Measurements from ENCODE around the gene PTH2.
"Not testable (repeated sequence)": the region's sequence is repeated elsewhere in the genome, so short reads cannot be mapped to it uniquely, and the experiment has no call there.

The PTH2 gene

GRCh38 chr19:49447485-49448431, 24.5 kb upstream of the PTH2 start:
- DNase-seq, result no peak

DNA sequence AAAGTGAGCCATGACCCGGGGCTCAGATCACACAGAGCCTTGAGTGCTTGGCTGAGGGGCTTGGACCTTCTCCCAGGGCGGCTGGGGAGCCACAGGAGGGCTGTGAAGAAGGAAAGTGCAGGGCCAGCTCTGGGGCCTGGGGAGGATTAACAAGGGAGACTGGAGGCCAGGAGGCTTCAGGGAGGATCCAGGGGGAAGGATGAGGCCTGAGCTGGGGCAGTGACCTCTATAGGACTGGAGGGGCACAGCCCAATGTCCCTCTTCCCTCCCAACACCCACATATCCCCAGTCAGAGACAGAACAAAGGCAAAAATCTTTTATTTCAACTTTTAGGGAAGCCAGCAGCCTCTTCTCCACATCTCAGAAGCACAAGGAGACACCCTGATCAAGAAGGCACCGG, 22.8 kb upstream of the PTH2 start:
- DNase-seq, result no peak

DNA sequence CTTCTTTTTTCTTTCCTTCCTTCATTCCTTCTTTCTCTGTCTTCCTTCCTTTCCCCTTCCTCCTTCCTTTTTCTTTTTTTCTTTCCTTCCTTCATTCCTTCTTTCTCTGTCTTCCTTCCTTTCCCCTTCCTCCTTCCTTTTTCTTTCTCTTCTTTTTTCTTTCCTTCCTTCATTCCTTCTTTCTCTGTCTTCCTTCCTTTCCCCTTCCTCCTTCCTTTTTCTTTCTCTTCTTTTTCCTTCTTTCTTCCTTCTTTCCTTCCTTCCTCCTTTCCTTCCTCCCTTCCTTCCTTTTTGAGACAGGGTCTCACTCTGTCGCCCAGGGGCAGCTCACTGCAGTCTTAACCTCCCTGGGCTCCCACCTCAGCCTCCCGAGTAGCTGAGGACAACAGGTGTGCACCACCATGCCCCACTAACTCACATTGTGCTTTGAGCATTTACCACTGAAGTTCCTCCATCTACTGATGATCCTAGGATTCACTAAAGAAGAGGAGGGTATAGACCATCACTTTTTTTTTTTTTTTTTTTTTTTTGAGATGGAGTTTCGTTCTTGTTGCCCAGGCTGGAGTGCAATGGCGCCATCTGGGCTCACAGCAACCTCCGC, 21.0 kb upstream of the PTH2 start:
- DNase-seq, result not testable (repeated sequence)

DNA sequence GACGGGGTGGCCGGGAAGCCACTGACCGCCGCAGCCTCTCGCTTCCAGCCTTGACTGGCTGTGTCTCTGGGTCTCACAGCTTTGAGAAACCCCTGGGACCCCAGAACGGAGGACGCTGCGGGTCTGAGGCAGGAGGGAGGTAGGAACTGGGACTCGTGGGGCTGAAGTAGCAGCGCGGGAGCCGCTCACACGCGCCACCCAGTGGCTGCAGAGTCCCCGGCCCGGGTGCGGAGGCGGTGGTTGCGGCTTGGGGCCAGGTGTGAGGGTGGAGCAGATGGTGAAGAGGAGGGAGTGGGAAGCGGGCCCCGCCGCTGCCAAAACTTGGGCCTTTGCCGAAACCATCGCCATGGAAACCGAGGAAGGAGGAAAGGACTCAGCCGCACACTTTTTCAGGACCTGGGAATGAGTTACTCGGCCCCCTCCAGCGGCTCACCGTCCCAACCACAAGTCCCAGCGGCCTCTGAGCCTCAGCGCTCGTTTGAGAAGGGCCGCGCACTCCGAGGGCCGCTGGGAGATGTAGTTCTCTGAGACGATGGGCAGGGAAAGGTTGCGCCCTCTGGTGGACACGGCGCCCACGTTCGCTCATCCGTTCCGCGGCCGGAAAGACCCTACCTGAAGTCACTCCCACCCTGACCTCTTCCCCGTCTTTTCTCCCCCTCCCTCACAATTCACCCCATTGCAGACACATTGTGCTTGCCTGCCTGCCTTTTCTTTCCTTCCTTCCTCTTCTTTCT, 20.3 kb upstream of the PTH2 start:
- peak; percentile 99 for DNase-seq

- peak; percentile 77 for DNase-seq
These were observed 19.6 kb upstream of the PTH2 start for GRCh38 chr19:49442771-49443365.

- DNase-seq, result no peak
These were observed 19.1 kb upstream of the PTH2 start for GRCh38 chr19:49442354-49442753.

DNA sequence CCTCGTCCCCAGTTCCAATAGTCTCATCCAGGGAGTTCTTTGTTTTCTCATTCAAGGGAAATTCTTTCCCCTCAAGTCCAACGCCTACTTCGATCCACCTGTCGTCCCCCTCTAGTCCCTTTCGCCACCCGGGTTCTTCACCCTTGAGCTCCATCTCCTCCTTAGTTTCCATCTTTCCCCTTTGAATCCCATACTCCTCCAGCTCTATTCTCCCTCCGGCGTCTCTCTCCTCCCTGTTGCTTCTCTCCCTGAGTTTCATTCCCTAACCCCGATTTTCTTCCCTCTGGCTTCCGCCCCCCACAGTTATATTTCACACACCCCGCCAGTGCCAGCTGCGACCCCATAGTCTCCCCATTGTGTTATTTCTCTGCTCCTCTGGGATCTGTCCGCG, 18.7 kb upstream of the PTH2 start:
- DNase-seq, result no peak

DNA sequence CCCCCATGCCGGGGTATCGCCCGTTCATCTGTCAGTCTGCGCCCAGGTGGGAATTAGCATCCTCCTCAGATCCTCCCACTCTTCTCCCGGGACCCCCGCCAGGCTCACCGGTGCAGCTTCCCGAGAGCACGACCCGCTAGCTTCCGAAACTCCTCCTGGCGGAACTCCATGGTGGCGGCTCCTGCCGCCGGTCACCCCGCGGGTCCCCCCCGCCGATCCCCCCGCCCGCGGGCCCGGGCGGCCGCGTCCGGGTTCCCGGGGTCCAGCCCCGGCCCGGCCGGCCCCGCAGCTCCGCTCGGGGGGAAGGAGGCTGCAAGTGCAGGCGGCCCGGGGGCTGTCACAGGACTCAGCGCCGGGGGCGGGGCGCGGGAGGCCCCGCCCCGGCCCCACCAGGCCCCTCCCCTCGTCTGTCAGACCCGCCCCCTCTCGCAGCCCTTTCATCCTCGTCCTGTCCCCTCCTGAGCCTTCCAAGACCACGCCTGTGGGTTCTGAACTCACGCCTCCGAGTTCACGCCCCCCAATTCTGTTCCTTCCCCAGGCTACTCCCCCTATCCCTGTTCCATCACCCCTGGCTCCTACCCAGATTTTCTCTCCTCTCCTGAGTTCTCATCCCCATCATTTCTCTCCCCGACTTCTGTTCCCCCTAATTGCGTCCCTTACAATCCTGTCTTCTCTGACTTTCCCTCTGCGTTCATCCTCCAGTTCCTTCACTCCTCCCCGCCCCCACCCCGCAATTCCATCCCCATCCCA, 18.1 kb upstream of the PTH2 start, which contains the start of gene SLC17A7:
TSS of gene SLC17A7 (minus strand) at position 318 of the 750 bp plus-strand sequence. CDS start at position 170, 148 bp downstream.
- no peak for DNase-seq

GRCh38 chr19:49440439-49441209, 17.4 kb upstream of the PTH2 start:
- DNase-seq, result no peak

DNA sequence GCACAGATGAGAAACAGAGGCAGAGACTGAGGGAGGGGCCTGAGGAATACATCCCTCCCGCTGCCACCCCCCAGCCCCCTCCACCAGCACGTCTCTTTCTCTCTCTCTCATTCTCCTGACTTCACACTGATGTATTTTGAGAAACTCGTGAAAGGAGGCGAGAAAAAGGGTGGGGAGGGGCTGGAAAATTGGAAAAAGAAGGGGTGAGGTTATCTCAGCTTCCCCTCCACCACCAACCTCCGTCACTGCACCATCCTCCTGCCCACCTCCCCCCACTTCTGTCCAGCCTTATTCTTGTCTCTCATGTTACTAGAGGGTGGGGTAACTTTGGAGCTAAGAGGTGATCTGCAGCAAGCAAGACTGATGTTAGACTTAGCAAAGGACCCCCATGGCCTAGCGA, 16.6 kb upstream of the PTH2 start:
- DNase-seq, result no peak

DNA sequence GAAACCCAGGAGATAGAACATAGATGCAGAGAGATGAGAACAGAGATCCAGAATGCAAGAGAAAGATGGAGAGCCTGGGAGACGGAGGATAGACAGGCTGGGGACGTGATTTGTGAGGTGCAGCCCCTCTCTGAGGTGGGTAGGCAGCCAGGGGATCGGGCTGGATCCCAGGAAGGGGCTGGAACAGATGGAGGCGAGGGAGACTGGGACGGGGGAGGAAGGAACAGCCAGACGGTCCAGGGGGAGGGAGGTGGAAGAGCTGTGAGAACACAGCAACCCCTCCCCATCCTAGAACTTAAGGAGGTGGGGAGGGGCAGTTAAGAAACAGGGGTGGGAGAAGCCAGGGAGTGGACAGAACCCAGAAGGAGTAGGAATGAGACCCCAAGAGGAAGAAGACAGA, 15.0 kb upstream of the PTH2 start:
- no peak for DNase-seq

DNA sequence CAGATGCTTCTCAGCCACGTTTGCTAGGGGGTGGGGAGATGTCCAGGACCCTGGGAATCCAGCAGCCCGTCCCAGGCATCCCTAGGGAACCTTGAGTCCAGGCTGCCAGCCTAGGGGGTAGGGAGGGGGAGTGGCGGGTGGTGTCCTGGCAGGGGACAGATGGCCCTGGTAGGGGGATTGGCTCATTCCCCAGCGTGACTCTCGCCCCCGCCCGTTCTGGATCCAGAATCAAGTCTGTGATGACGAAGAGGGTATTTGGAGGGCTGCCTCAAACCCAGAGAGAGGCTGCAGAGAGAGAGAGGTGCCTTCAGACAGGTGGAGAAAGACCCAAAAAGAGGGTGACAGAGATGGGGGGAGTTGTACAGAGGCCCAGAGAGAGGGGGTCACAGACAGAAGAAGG, 14.0 kb upstream of the PTH2 start:
- DNase-seq, result no peak

- DNase-seq, result peak; percentile 78
These were observed 13.3 kb upstream of the PTH2 start for GRCh38 chr19:49436381-49437017.

DNA sequence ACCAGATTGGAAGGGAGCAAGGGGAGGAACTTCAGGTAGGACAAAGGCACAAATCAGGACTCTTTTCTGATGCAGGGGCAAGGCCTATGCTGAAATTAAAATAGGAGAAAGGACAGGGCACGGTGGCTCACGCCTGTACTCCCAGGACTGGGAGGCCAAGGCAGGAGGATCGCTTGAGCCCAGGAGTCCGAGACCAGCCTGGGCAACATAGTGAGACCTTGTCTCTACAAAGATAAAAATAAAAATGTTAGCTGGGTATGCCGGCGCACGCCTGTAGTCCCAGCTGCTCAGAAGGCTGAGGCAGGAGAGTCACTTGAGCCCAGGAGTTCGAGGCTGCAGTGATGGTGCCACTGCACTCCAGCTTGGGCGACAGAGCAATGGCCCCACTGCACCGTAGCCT, 12.4 kb upstream of the PTH2 start:
- DNase-seq, result no peak

DNA sequence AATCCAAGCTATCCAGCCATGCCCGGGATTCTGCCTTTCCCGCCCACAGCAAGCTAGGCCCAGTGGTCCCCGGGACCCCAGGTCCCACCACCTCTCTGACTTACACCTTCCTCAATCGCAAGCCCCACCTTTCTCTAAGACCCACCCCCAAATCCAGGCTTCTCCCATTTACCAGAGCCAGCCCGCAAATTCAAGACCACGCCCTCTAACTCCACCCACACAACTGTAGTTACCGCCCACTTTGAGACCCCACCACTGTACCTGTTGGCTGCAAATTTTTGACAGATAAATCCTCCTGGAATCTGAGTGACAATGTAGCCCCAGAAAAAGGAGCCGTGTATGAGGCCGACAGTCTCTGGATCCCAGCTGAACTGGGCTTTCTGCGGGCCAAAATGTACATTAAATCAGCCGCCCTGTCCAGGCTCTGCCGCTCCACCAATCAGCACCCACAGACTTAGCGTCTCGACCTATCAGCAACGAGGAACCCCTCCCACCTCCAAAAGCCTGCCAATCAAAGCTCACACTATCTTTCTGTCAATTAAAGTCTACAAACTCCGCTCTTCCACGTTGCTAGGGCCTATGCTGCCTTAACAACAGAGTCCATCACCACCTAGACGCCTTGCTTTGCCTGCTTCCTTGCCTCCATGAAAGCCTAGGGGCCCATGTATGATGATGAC, 11.8 kb upstream of the PTH2 start:
- no peak for DNase-seq

- no peak for DNase-seq
These were observed 10.1 kb upstream of the PTH2 start for GRCh38 chr19:49433240-49433901.

GRCh38 chr19:49432141-49433073, 9.2 kb upstream of the PTH2 start:
- DNase-seq, result no peak

DNA sequence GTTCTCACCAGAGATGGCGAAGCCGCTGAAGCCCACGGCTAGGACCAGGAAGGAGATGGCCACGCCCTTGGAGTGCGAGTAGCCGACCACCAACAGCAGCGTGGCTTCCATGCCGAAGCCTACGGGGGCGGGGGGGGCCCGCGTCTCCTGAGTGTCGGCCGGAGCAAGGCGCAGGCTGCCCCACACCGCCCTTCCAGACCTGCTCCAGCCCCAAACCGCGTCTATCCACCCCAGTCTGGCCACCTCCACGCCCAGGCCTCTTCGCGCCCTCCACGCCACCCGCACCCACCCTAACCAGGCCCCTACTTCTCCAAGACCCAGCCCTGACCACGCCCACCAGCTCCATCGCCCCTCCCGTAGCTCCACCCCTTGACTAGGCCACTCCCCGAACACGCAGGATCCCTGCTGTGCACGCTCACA, 8.1 kb upstream of the PTH2 start:
- DNase-seq, result no peak

All from activated CD8-positive, alpha-beta memory T cell treated with anti-CD3 and anti-CD28 coated beads for 24 hours (primary cell).